IPS DF 4.7 (cell line): ENCODE measurements around the gene CDC40.

ENCODE experiments used
- DNase-seq: peaks from one replicate; pipeline ENCODE4 v3.0.0-alpha.2; 2013; ENCODE audit warnings: low spot score; ENCODE audit errors: extremely low read depth

The CDC40 gene

GRCh38 chr6:110180228-110181008 lies at the start of gene CDC40:
TSS of gene CDC40 (plus strand) at chr6:110180427. CDS start at chr6:110180445, 18 bp downstream.
- DNase-seq, result no peak

DNA sequence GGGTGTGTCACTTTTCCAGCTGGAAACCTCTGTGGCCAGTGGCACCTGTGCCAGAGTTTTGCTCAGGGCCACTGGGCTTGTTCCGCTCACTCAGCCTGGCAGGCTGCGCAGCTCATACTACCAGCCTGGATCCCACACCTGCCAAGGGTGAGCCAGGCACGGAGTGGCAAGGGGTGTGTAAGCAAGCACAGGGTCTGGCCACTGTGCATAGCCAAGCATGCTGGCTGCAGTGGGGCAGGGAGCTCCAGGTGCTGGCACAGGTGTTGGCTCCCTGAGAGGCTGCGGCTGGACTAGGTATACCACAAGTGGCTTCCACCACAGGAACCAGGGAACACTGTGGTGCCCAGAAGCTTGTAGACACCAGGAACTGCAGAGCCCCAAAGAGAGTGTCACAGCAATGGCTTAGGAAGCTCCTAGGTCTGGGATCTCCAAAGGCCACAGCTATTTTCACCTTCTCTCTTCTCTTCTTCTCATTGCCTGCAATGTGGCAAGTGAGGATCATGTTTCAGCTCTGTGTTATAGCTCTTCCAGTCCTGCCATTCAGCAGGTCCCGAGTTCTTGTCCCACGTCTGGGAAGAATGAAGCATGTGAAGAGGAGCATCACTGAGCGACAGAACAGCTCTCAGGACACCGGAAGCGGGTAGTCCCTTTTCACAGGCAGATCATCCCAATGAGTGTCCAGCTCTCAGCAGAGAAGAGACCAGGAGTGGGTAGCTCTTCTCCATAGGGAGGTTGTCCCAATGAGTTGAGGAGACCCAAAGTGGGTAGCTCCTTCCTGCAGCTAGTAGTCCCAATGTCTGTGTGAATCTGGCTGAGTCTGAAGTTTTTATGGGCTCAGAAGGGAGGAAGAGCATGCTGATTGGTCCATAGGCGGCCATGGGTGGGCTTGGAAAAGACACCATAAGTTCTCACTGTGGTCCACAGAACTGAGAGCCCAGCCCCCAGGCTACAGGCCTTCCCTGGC lies 42.0 kb upstream of the CDC40 start:
- DNase-seq, result no peak

- DNase-seq, result no peak
These were observed 41.2 kb upstream of the CDC40 start for GRCh38 chr6:110139052-110139451.

- DNase-seq, result no peak
These were observed 39.6 kb upstream of the CDC40 start for GRCh38 chr6:110140650-110141049.

- no peak for DNase-seq
These were observed 32.4 kb upstream of the CDC40 start for GRCh38 chr6:110147870-110148269.

GRCh38 chr6:110158479-110158878 lies 21.7 kb upstream of the CDC40 start:
- DNase-seq, result no peak

DNA sequence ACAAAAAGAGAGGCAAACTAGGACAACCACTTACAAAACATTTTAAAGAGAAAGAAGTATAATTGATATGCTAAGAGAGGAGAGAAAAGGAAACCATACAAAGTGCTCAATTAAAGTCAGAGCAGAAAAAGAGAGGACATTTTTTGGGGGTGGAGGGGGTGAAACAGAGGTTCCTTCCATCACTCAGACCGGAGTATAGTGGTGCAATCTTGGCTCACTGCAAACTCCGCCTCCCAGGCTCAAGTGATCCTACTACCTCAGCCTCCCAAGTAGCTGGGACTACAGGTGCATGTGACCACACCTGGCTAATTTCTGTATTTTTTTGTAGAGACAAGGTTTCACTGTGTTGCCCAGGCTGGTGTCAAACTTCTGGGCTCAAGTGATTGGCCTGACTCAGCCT lies 10.1 kb upstream of the CDC40 start:
- no peak for DNase-seq

DNA sequence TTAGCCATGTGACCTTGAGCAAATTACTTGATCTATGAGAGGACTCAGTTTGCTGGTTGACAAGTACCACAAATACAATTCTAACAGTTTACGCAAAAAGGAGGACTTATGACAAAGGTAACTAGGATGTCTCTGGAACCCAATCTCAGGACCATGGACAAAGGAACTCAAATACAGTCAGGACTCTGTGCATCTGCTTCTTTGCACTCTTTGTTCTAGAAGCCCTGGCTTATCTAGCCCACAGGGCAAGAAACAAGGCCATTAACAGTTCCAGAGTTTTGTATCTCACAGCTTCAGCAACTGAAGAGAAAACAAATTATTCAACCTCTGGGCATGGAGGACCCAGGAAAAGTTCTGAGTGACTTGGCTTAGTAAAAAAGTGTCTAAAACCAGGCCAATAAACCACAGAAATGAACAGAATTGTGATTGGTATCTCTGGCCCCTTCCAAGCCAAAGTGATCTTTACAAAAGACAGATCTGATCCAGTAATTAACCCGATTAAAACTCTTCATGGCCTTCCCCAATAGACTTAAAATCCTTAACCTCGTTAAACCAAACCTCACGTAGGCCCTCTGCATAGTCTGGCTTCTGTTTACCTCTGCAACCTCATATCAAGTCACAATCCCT lies 6.6 kb upstream of the CDC40 start:
- no peak for DNase-seq

- no peak for DNase-seq
These were observed 1.4 kb upstream of the CDC40 start for GRCh38 chr6:110178626-110179405.

DNA sequence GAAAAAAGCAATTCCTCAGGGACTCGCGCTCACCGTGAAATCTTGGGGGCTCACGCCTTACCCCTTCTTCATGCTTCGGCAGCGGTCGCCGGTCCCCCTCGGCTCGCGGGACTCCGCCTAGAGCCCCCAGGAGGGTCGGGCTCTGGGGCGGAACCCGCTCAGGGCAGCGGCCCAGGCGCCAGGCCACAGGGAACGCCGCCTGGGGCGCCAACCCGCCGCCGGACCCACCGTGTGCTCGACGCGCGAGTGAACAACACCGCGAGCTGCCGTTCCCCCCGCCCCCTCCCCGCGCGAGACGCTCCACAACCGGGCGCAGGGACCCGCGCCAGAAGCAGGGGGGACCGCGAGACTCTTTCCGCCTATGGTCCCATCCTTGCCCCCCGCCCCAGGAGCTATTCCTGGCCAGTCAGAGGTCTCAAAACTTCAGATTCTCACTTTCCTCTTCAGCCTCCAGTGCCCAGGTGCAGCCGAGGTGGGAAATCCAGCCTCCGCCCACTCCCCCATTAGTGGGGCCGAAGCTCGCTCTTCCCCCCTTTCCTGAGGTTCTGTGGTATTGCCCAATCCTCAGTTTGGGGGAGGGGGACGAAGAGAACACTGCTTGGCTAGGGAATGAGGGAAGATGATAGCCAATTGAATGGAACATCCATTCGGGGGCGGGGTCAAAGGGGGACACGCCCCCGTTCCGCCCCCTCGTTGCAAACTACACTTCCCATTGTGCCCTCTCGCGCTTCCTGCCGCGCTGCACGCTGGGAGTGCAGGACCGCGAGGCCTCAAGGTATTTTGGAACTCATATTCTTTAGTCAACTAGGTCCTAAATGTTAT lies 610 bp upstream of the CDC40 start, which contains the start of gene WASF1:
TSS of gene WASF1 (minus strand) at position 265 of the 822 bp plus-strand sequence. CDS start 52,069 bp downstream, outside the sequence.
- peak; percentile 95 for DNase-seq

- no peak for DNase-seq
These were observed 1.2 kb downstream of the CDC40 start for GRCh38 chr6:110181131-110182030.

DNA sequence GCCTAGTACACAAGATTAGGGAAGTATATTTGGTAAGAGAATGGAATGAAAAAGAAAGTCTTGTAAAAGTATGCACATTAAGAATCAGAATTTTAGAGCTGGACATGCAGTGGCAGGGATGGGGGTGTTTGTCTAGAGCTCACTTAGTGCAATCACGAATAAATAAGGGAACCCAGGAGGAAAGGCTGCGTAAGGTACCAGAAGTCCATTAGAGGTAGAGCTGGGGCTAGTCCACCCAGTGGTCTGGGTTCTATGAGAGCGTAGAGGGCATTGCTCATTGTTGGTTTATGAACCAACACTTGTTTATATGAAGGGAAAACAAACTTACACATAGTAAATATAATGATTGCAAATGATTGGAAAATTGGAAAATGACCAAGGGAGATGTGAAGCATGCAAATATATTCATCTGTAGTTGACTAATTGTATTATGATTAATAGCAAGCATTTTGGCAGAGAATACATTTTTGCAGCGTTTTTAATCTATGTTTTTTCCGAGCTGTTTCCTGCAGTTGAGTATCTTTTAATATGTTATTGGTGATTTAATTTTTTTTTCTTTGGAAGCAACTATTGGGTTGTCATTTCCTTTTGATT lies 3.2 kb downstream of the CDC40 start:
- DNase-seq, result no peak

DNA sequence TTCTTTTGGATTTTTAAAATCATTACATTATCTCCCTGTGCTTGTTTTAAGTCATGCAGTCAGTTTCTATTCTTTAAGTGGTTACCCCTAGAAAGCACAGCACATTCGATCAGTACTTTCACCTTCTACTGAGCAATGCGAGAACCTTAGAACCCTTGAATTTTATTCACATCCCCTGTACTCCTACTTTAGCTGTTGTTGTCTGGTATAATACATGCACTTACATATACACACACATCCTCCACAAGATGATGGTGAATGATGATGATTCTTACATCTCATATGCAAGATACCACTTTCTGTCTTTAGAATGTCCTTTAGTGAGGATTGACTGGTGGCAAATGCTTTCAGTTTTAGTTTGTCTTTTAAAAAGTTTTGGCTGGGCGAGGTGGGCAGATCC lies 5.7 kb downstream of the CDC40 start:
- DNase-seq, result no peak

DNA sequence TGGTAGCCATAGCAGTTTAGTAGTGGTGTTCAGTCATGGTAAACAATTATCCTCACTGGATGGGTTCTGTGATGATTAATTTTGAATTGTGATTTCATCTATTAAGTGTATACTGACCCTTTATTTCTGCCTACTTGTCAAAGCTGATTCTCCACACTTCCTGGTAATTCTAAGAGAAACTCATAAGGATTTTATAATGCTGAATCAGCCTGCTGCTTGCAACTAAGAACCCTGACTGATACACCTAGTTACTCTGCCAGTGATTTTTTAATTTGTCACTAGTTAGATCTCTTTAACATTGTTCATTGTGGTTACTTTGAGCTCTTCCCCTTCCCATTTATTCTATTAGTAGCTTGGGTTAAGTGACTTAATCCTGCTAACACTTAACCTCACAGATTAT lies 8.6 kb downstream of the CDC40 start:
- DNase-seq, result no peak

DNA sequence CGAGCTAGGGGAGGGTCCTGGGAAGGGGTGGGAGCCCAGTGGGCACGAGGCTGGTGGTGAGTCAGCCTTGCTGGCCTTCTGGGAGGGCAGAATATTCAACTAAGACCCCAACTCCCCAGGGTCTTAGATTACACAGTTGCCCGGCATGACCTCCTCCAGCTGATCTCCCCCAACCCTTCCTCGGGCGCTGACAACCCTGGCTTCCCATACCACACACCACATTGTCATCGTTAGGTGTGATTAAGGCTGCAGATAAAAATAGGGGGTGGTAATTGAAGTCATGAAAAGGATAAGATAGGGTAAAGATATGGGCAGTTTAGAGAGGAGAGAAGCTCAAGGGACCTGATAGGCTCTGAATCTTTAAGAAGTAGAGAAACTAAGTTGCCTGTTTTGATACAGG lies 10.5 kb downstream of the CDC40 start:
- DNase-seq, result no peak

GRCh38 chr6:110191477-110191876 lies 11.2 kb downstream of the CDC40 start:
- DNase-seq, result no peak

- DNase-seq, result no peak
These were observed 15.4 kb downstream of the CDC40 start for GRCh38 chr6:110195639-110196038.

DNA sequence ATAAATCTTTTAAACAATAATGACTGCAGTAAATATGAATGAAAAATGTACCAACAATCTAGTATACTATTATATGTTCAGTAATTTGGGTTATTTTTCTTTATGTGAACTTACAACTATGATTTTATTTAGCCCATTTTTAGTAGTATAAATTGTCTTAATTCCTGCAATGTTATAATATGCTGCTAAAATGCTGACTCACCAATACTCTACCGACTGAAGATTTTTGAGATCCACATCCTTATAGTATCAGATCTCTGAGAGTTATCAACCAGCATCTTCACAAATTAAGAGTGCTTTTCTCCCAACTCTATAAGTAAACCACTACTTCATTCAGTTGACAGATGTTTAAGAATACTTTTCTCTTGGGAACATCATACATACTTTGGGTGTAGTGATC lies 16.6 kb downstream of the CDC40 start:
- no peak for DNase-seq

GRCh38 chr6:110198561-110198960 lies 18.3 kb downstream of the CDC40 start:
- no peak for DNase-seq
